Measurements from ENCODE around the gene NEB. TPM values are rescaled to one million over a fixed set of nuclear protein-coding genes. Genes with fewer than 3 reads are reported as not detected.
"Not testable (repeated sequence)": the region's sequence is repeated elsewhere in the genome, so short reads cannot be mapped to it uniquely, and the experiment has no call there.

Gene NEB
- polyA plus RNA-seq, 10 donors = 639 to 1,786 (median 1,117) TPM

- no peak for DNase-seq
These were observed 83.0 kb downstream of the NEB start for GRCh38 chr2:151651274-151651673.

GRCh38 chr2:151650456-151650855 is 83.8 kb downstream of the NEB start:
- DNase-seq = no peak

GRCh38 chr2:151649966-151650365 is 84.3 kb downstream of the NEB start:
- no peak for DNase-seq

GRCh38 chr2:151649400-151649799 is 84.9 kb downstream of the NEB start:
- no peak for DNase-seq

- DNase-seq = not testable (repeated sequence)
These were observed 87.8 kb downstream of the NEB start for GRCh38 chr2:151646512-151646911.

- no peak for DNase-seq
These were observed 89.7 kb downstream of the NEB start for GRCh38 chr2:151644580-151644979.

GRCh38 chr2:151641895-151642294 is 92.4 kb downstream of the NEB start:
- DNase-seq = not testable (repeated sequence)

- no peak for DNase-seq
These were observed 94.2 kb downstream of the NEB start for GRCh38 chr2:151640087-151640486.

- no peak for DNase-seq
These were observed 95.3 kb downstream of the NEB start for GRCh38 chr2:151638990-151639389.

- DNase-seq = peak in 1 of 3 donors; percentile 33
These were observed 95.9 kb downstream of the NEB start for GRCh38 chr2:151638191-151638933.

- DNase-seq = peak in 1 of 3 donors; percentile 26
These were observed 97.0 kb downstream of the NEB start for GRCh38 chr2:151637271-151637781.

- DNase-seq = no peak
These were observed 99.4 kb downstream of the NEB start for GRCh38 chr2:151634736-151635467.

- no peak for DNase-seq
These were observed 101.2 kb downstream of the NEB start for GRCh38 chr2:151632993-151633565.

- no peak for DNase-seq
These were observed 103.9 kb downstream of the NEB start for GRCh38 chr2:151630372-151630771.

- no peak for DNase-seq
These were observed 106.9 kb downstream of the NEB start for GRCh38 chr2:151627353-151627752.

GRCh38 chr2:151624271-151624670 is 110.0 kb downstream of the NEB start:
- DNase-seq = peak in 1 of 3 donors; percentile 40

GRCh38 chr2:151623631-151624030 is 110.6 kb downstream of the NEB start:
- peak in 1 of 3 donors; percentile 31 for DNase-seq

GRCh38 chr2:151620761-151621160 is 113.5 kb downstream of the NEB start:
- DNase-seq = no peak

- DNase-seq = peak in 1 of 3 donors; percentile 25
These were observed 114.8 kb downstream of the NEB start for GRCh38 chr2:151619337-151619989.

- no peak for DNase-seq
These were observed 117.4 kb downstream of the NEB start for GRCh38 chr2:151616760-151617339.

GRCh38 chr2:151614606-151615306 is 119.5 kb downstream of the NEB start:
- DNase-seq = no peak

All from muscle of back (tissue), 11 donors.